ENCODE measurements around the gene ITGB4.

ITGB4 gene

GRCh38 chr17:75793460-75793859 is 72.2 kb downstream of the ITGB4 start:
- H3K9me3 Mint-ChIP-seq, result no peaks in the 10 kb centered on the region
- ATAC-seq (replicated peaks; ENCODE audit: extremely low read depth, poor library complexity, severe bottlenecking) (no peak), DNase-seq (ENCODE audit: low spot score in 2 of 2) (no peak)
- no peak overlapping the region for H3K4me3 Mint-ChIP-seq
- H3K4me1 Mint-ChIP-seq, result peaks cover 6% of the 10 kb centered on the region
- H3K27me3 Mint-ChIP-seq, result no peaks in the 10 kb centered on the region
- H3K27ac Mint-ChIP-seq (ENCODE audit: low read depth), result peak overlapping the region; percentile 5
- H3K36me3 Mint-ChIP-seq (ENCODE audit: insufficient read depth), result peaks cover 23% of the 10 kb centered on the region

- Mint-ChIP-seq H3K9me3 (no peaks in the 10 kb centered on the region), H3K27ac (ENCODE audit: low read depth) (no peak overlapping the region), H3K27me3 (no peaks in the 10 kb centered on the region), H3K4me1 (peaks cover 13% of the 10 kb centered on the region), H3K4me3 (no peak overlapping the region), H3K36me3 (ENCODE audit: insufficient read depth) (peaks cover 30% of the 10 kb centered on the region)
- no peak for DNase-seq (ENCODE audit: low spot score in 2 of 2)
- ATAC-seq (replicated peaks; ENCODE audit: extremely low read depth, poor library complexity, severe bottlenecking), result no peak
Observed at GRCh38 chr17:75795820-75796607, 74.8 kb downstream of the ITGB4 start.

GRCh38 chr17:75799402-75799801 is 78.1 kb downstream of the ITGB4 start:
- ATAC-seq (replicated peaks; ENCODE audit: extremely low read depth, poor library complexity, severe bottlenecking) (no peak), DNase-seq (ENCODE audit: low spot score in 2 of 2) (no peak)
- no peak overlapping the region for H3K4me3 Mint-ChIP-seq
- peaks cover 13% of the 10 kb centered on the region for H3K4me1 Mint-ChIP-seq
- H3K27me3 Mint-ChIP-seq, result no peaks in the 10 kb centered on the region
- peaks cover 28% of the 10 kb centered on the region for H3K36me3 Mint-ChIP-seq (ENCODE audit: insufficient read depth)
- H3K9me3 Mint-ChIP-seq, result no peaks in the 10 kb centered on the region
- no peak overlapping the region for H3K27ac Mint-ChIP-seq (ENCODE audit: low read depth)

GRCh38 chr17:75803883-75804282 is 82.6 kb downstream of the ITGB4 start:
- no peaks in the 10 kb centered on the region for H3K27me3 Mint-ChIP-seq
- H3K27ac Mint-ChIP-seq (ENCODE audit: low read depth), result no peak overlapping the region
- H3K4me3 Mint-ChIP-seq, result no peak overlapping the region
- DNase-seq (ENCODE audit: low spot score in 2 of 2), result no peak
- H3K4me1 Mint-ChIP-seq, result peaks cover 13% of the 10 kb centered on the region
- H3K9me3 Mint-ChIP-seq, result no peaks in the 10 kb centered on the region
- no peak for ATAC-seq (replicated peaks; ENCODE audit: extremely low read depth, poor library complexity, severe bottlenecking)
- peaks cover 15% of the 10 kb centered on the region for H3K36me3 Mint-ChIP-seq (ENCODE audit: insufficient read depth)

- no peak for ATAC-seq (replicated peaks; ENCODE audit: extremely low read depth, poor library complexity, severe bottlenecking)
- no peaks in the 10 kb centered on the region for H3K9me3 Mint-ChIP-seq
Observed at GRCh38 chr17:75806822-75807500, 85.7 kb downstream of the ITGB4 start.

More at GRCh38 chr17:75806822-75807500, 85.7 kb downstream of the ITGB4 start:
- Mint-ChIP-seq H3K4me3 (no peak overlapping the region), H3K36me3 (ENCODE audit: insufficient read depth) (peaks cover 9% of the 10 kb centered on the region), H3K4me1 (peaks cover 5% of the 10 kb centered on the region), H3K27me3 (no peaks in the 10 kb centered on the region), H3K27ac (ENCODE audit: low read depth) (peak overlapping the region; percentile 65)
- DNase-seq (ENCODE audit: low spot score in 2 of 2), result no peak
